Measurements from ENCODE around the gene CDK5RAP2. TPM values are rescaled to one million over a fixed set of nuclear protein-coding genes. Genes with fewer than 3 reads are reported as not detected.

The CDK5RAP2 gene
- total RNA-seq, 4 donors from 2014 or later: 57.4 to 86.3 (median 70.3) TPM

DNA sequence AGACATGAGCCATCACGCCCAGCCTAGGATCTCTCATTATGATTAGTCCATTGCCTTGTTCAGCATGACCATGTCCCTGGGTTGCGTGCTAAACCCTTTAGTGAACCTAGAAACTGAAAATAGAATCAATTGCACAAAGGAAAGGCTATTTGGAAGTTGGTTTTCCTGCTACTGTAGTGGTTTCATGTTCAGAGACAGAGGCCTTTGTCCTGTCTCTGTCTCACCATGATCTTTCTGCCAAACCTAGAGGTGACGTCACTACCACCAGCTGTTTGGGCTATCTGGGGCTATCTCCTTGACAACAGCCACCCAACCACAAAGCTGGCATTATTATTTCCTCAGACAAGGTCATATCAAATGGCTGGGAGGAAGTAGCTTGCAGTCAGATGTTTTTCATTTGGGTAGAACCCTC is 4.0 kb upstream of the CDK5RAP2 start:
- no peaks in the 10 kb centered on the region for H3K27me3 ChIP-seq
- ATAC-seq (peak; percentile 79 to 87), DNase-seq (peak; percentile 77 to 91)
- no peak for TF ChIP-seq POLR2A (IDR thresholded peaks at IDR 0.05)
- no peak for TF ChIP-seq CTCF (IDR thresholded peaks at IDR 0.05 in 4 of 5, conservative IDR thresholded peaks at IDR 0.05 in 1 of 5)
- peaks cover 16 to 20% of the 10 kb centered on the region in 2 donors for H3K4me1 ChIP-seq
- H3K9me3 ChIP-seq: no peaks in the 10 kb centered on the region
- H3K27ac ChIP-seq: peak overlapping the region; percentile 76 to 87 (median 84)
- in situ Hi-C loops (cut with MboI; ENCODE audit: low sequenced_read_pairs in 4 of 4) (no loop called here), intact Hi-C loops (cut with DNase I; ENCODE audit: low total_unique reads) (loop anchor here (5.0 to 10.0 kb wide), 3 partner anchors 208 to 779 kb away; partner anchors contain the start of genes FBXW2 and PSMD5)
- H3K4me3 ChIP-seq: no peak overlapping the region
- H3K36me3 ChIP-seq: no peaks in the 10 kb centered on the region

DNA sequence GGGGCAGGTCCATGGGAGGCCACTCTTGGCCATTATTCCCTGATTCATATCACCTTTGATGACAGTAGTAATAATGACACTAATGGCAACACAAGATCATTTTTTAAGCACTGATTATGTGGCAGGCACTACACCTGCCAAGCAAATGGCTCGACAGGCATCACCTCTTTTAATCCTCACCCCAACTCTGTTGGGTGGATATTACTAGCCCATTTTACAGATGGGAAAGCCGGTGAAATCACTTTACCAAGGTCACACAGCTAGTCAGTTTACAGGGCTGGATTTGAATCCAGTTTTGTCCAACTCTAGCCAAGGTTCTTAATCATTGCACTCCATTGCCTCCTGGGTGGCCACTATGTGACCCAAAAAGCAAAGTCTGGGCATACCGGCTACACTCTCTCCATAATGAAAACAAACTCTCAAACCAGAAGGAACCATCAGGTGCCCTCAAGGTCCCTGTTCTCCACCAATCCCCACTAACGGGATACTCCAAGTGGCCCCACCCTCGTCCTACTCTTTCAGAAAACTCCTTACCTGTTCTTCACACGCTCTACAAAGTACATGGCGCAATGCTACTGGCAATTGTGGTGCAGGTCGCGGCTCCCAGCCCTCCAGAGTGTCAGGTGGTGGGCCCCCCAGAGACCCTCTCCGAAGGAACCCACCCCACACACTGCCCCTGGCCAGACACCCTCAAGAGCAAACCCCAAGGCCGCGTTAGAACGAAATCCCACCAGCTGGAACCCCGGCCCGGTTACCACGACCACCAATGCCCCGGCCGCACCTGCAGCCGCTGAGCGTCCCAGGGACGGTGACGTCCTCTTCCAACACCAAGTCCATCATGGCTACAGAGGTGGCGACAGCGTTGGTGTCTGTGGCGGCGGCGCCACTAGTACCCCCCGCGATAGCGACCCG is 572 bp downstream of the CDK5RAP2 start:
- H3K9me3 ChIP-seq: no peaks in the 10 kb centered on the region
- intact Hi-C loops (cut with DNase I; ENCODE audit: low total_unique reads): loop anchor here (2.0 to 10.0 kb wide), 5 partner anchors 47 to 775 kb away; partner anchors contain the start of genes FBXW2 and PSMD5
- peak in 1 of 2 donors; percentile 9 for DNase-seq
- H3K4me3 ChIP-seq: peak overlapping the region; percentile 89 to 98 (median 95)
- H3K27ac ChIP-seq: peak overlapping the region; percentile 88 to 95 (median 89)
- H3K4me1 ChIP-seq: peaks cover 22 to 23% of the 10 kb centered on the region in 2 donors
- no peaks in the 10 kb centered on the region for H3K27me3 ChIP-seq
- TF ChIP-seq POLR2A (IDR thresholded peaks at IDR 0.05): no peak
- no peaks in the 10 kb centered on the region for H3K36me3 ChIP-seq
- peak; percentile 29 to 30 for ATAC-seq
- in situ Hi-C loops (cut with MboI; ENCODE audit: low sequenced_read_pairs in 4 of 4): no loop called here

DNA sequence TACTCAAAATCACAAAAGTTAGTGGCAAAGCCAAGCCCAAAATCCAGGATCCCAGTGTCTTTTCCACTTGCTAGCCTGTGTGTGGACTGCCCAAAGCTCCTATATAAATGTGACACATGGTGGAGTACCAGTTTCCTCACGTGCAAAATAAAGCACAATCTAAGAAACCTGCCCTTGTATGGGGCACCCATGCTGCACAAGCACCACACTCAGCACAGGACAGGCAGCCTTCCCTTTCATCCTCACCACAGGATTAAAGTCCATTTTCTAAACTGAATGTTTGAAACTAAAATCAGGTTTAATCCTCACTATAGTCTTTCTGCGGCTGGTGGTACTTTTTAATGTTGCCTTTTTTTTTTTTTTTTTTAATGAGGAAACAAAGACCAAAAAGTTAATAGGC is 5.5 kb downstream of the CDK5RAP2 start:
- intact Hi-C loops (cut with DNase I; ENCODE audit: low total_unique reads) (no loop called here), in situ Hi-C loops (cut with MboI; ENCODE audit: low sequenced_read_pairs in 4 of 4) (no loop called here)
- DNase-seq: no peak
- peaks cover 40 to 43% of the 10 kb centered on the region in 2 donors for H3K4me1 ChIP-seq
- no peak for ATAC-seq
- TF ChIP-seq POLR2A (IDR thresholded peaks at IDR 0.05) (no peak), CTCF (IDR thresholded peaks at IDR 0.05 in 4 of 5, conservative IDR thresholded peaks at IDR 0.05 in 1 of 5) (no peak)
- no peaks in the 10 kb centered on the region for H3K27me3 ChIP-seq
- H3K4me3 ChIP-seq: no peak overlapping the region
- H3K27ac ChIP-seq: peak overlapping the region in 1 of 4 donors; percentile 0
- H3K36me3 ChIP-seq: peaks cover 0 to 14% of the 10 kb centered on the region in 2 donors
- H3K9me3 ChIP-seq: no peaks in the 10 kb centered on the region

DNA sequence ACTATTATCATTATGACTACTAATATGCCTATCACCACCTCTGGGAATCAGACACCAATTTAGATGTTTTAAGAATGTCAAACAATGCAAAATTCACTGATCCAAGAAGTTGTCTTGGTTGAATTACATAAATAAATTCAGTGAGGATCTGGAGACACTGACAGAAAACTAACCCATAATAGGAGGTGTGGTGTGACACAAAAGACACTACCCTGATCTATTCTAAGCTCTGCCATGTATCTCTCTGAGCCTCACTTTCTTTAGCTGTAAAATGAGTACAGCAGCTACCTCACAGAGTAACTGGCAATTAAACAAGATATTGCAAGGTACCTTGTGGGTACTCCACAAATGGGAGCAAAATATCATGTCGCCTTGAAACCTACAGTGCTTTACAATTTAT is 7.5 kb downstream of the CDK5RAP2 start:
- TF ChIP-seq CTCF (IDR thresholded peaks at IDR 0.05 in 4 of 5, conservative IDR thresholded peaks at IDR 0.05 in 1 of 5) (no peak), POLR2A (IDR thresholded peaks at IDR 0.05) (no peak)
- ATAC-seq: no peak
- DNase-seq: no peak
- peak overlapping the region; percentile 76 to 87 (median 84) for H3K27ac ChIP-seq
- no peaks in the 10 kb centered on the region for H3K27me3 ChIP-seq
- H3K9me3 ChIP-seq: no peaks in the 10 kb centered on the region
- in situ Hi-C loops (cut with MboI; ENCODE audit: low sequenced_read_pairs in 4 of 4) (no loop called here), intact Hi-C loops (cut with DNase I; ENCODE audit: low total_unique reads) (no loop called here)
- peaks cover 29 to 31% of the 10 kb centered on the region in 2 donors for H3K4me1 ChIP-seq
- H3K4me3 ChIP-seq: no peak overlapping the region
- peaks cover 0 to 34% of the 10 kb centered on the region in 2 donors for H3K36me3 ChIP-seq
